ENCODE measurements around the gene MAZ.
"Not testable (repeated sequence)": the region's sequence is repeated elsewhere in the genome, so short reads cannot be mapped to it uniquely, and the experiment has no call there.

MAZ gene

GRCh38 chr16:29806099-29806579 lies at the start of gene MAZ:
Gene MAZ, plus strand, starts transcription at chr16:29806529. Its CDS starts 173 bp downstream, at chr16:29806702.
- DNase-seq (ENCODE audit: low spot score), result peak; percentile 66

GRCh38 chr16:29756654-29757053 lies 49.7 kb upstream of the MAZ start:
- DNase-seq (ENCODE audit: low spot score), result no peak

GRCh38 chr16:29757086-29757485 lies 49.2 kb upstream of the MAZ start:
- not testable (repeated sequence) for DNase-seq (ENCODE audit: low spot score)

GRCh38 chr16:29757950-29758466 lies 48.3 kb upstream of the MAZ start:
- no peak for DNase-seq (ENCODE audit: low spot score)

GRCh38 chr16:29760567-29761279 lies 45.6 kb upstream of the MAZ start:
- no peak for DNase-seq (ENCODE audit: low spot score)

GRCh38 chr16:29761280-29761651 lies 45.1 kb upstream of the MAZ start:
- DNase-seq (ENCODE audit: low spot score), result not testable (repeated sequence)

- DNase-seq (ENCODE audit: low spot score), result no peak
Measured at GRCh38 chr16:29761882-29762281, 44.4 kb upstream of the MAZ start.

GRCh38 chr16:29763326-29763725 lies 43.0 kb upstream of the MAZ start:
- DNase-seq (ENCODE audit: low spot score), result no peak

GRCh38 chr16:29765167-29766032 lies 40.9 kb upstream of the MAZ start:
- no peak for DNase-seq (ENCODE audit: low spot score)

GRCh38 chr16:29766571-29766970 lies 39.8 kb upstream of the MAZ start:
- DNase-seq (ENCODE audit: low spot score), result no peak

- DNase-seq (ENCODE audit: low spot score), result no peak
Measured at GRCh38 chr16:29767062-29767461, 39.3 kb upstream of the MAZ start.

GRCh38 chr16:29769507-29769906 lies 36.8 kb upstream of the MAZ start:
- DNase-seq (ENCODE audit: low spot score), result no peak

GRCh38 chr16:29770250-29770929 lies 35.9 kb upstream of the MAZ start:
- DNase-seq (ENCODE audit: low spot score), result no peak

- DNase-seq (ENCODE audit: low spot score), result not testable (repeated sequence)
Measured at GRCh38 chr16:29772330-29772729, 34.0 kb upstream of the MAZ start.

GRCh38 chr16:29774730-29775129 lies 31.6 kb upstream of the MAZ start:
- no peak for DNase-seq (ENCODE audit: low spot score)

GRCh38 chr16:29775742-29776408 lies 30.5 kb upstream of the MAZ start:
- DNase-seq (ENCODE audit: low spot score), result no peak

- no peak for DNase-seq (ENCODE audit: low spot score)
Measured at GRCh38 chr16:29777576-29778350, 28.6 kb upstream of the MAZ start, which contains the start of gene ZG16. Gene ZG16, plus strand, starts transcription at chr16:29778256. Its CDS starts 1,011 bp downstream, at chr16:29779267.

GRCh38 chr16:29779474-29779873 lies 26.9 kb upstream of the MAZ start:
- DNase-seq (ENCODE audit: low spot score), result no peak

- DNase-seq (ENCODE audit: low spot score), result not testable (repeated sequence)
Measured at GRCh38 chr16:29783094-29783953, 23.0 kb upstream of the MAZ start.

GRCh38 chr16:29784157-29784556 lies 22.2 kb upstream of the MAZ start:
- DNase-seq (ENCODE audit: low spot score), result no peak
